GM19351 (cell line): ENCODE measurements around the gene CLCN2.

ENCODE experiments used
- ATAC-seq: cut with Tn5 transposase; IDR thresholded peaks from one replicate; pipeline ENCODE4 v1.9.1; 2021; ENCODE audit warnings: mild to moderate bottlenecking, moderate library complexity; ENCODE audit not compliant: unreplicated experiment

CLCN2 gene

GRCh38 chr3:184361932-184362667 is 695 bp upstream of the CLCN2 start:
- ATAC-seq = peak; percentile 3

- no peak for ATAC-seq
Measured at GRCh38 chr3:184360929-184361531, 375 bp downstream of the CLCN2 start.

GRCh38 chr3:184360070-184360928 is 1.1 kb downstream of the CLCN2 start:
- ATAC-seq = no peak

- no peak for ATAC-seq
Measured at GRCh38 chr3:184359610-184360009, 1.8 kb downstream of the CLCN2 start.

GRCh38 chr3:184358921-184359350 is 2.5 kb downstream of the CLCN2 start:
- ATAC-seq = no peak

- no peak for ATAC-seq
Measured at GRCh38 chr3:184358124-184358767, 3.2 kb downstream of the CLCN2 start.

GRCh38 chr3:184357248-184358123 is 3.9 kb downstream of the CLCN2 start:
- no peak for ATAC-seq

- ATAC-seq = no peak
Measured at GRCh38 chr3:184355261-184356040, 6.0 kb downstream of the CLCN2 start.

GRCh38 chr3:184354754-184355153 is 6.7 kb downstream of the CLCN2 start:
- no peak for ATAC-seq

GRCh38 chr3:184354121-184354728 is 7.2 kb downstream of the CLCN2 start:
- no peak for ATAC-seq

- no peak for ATAC-seq
Measured at GRCh38 chr3:184353546-184353941, 7.9 kb downstream of the CLCN2 start.

GRCh38 chr3:184352897-184353545 is 8.4 kb downstream of the CLCN2 start:
- ATAC-seq = no peak

GRCh38 chr3:184352149-184352785 is 9.1 kb downstream of the CLCN2 start:
- no peak for ATAC-seq

- ATAC-seq = no peak
Measured at GRCh38 chr3:184351511-184352148, 9.8 kb downstream of the CLCN2 start.

- ATAC-seq = no peak
Measured at GRCh38 chr3:184350618-184351017, 10.8 kb downstream of the CLCN2 start.

GRCh38 chr3:184349563-184350470 is 11.6 kb downstream of the CLCN2 start:
- no peak for ATAC-seq

- no peak for ATAC-seq
Measured at GRCh38 chr3:184348057-184348382, 13.4 kb downstream of the CLCN2 start.
